ENCODE data around the gene DPH1.

GRCh38 chr17:2074919-2075318 is 45.0 kb downstream of the DPH1 start:
- TF ChIP-seq CTCF (IDR thresholded peaks at IDR 0.05) (no peak), EP300 (IDR thresholded peaks at IDR 0.05) (no peak)

All from ovary (tissue), 3 donors.